Prostate gland (tissue), 2 donors: ENCODE data around the gene SLN.

ENCODE experiments used
- POLR2AphosphoS5 ChIP-seq: sonication (generic); formaldehyde crosslinking; IDR thresholded peaks from one replicate; pipeline ENCODE4 v1.6.1; 2017; ENCODE audit warnings: antibody characterized with exemption
- TF ChIP-seq, protein P1 (sequence below), 4 experiments: fragments of 200-600 bp in 2 of 4; fragments of 450-650 bp in 2 of 4; sonication (generic) in 2 of 4; IDR thresholded peaks; 1 replicate in 3 of 4; 2 replicates in 1 of 4; pipeline ENCODE4 v1.5.1; 2016 to 2019; ENCODE audit warnings: antibody characterized with exemption in 4 of 4, mild to moderate bottlenecking in 2 of 4, moderate library complexity in 2 of 4

DNA sequence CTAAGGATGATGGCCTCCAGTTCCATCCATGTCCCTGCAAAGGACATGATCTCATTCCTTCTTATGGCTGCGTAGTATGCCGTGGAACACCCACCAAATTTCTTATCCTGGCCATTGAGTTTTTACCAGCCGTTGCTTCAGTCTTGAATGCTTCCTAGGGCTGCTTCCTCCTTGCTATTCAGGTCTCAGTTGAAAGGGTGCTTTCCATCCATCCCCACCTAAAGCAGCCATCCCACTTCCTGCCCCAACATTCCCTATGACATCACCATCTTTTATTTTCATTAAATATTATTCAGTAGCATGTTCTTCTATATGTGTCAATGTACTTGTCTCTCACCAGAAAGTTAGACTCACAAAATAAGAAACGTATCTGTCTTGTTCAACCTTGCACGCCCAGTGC, 40.7 kb upstream of the SLN start:
- no peak for TF ChIP-seq POLR2AphosphoS5
- TF ChIP-seq, protein P1, sequence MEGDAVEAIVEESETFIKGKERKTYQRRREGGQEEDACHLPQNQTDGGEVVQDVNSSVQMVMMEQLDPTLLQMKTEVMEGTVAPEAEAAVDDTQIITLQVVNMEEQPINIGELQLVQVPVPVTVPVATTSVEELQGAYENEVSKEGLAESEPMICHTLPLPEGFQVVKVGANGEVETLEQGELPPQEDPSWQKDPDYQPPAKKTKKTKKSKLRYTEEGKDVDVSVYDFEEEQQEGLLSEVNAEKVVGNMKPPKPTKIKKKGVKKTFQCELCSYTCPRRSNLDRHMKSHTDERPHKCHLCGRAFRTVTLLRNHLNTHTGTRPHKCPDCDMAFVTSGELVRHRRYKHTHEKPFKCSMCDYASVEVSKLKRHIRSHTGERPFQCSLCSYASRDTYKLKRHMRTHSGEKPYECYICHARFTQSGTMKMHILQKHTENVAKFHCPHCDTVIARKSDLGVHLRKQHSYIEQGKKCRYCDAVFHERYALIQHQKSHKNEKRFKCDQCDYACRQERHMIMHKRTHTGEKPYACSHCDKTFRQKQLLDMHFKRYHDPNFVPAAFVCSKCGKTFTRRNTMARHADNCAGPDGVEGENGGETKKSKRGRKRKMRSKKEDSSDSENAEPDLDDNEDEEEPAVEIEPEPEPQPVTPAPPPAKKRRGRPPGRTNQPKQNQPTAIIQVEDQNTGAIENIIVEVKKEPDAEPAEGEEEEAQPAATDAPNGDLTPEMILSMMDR (IDR thresholded peaks at IDR 0.05), result no peak
